Stomach smooth muscle (tissue), 2 donors: ENCODE measurements around the gene PAXIP1.

Source experiments
- H3K27ac ChIP-seq: one replicate; pipeline ENCODE4 v1.7.0; 2013; ENCODE audit warnings: mild to moderate bottlenecking, low read length, inconsistent platforms
- H3K27me3 ChIP-seq, 2 donors: one replicate each; pipeline ENCODE4 v1.7.0; 2013; ENCODE audit warnings: low read length in 2 of 2; ENCODE audit not compliant: insufficient read depth in 2 of 2, control insufficient read depth in 1 of 2
- H3K36me3 ChIP-seq, 2 donors: one replicate each; pipeline ENCODE4 v1.7.0; 2013; ENCODE audit warnings: low read length in 2 of 2; ENCODE audit not compliant: control insufficient read depth in 2 of 2, insufficient read depth in 2 of 2
- H3K4me1 ChIP-seq: one replicate; pipeline ENCODE4 v1.7.0; 2013; ENCODE audit warnings: low read length; ENCODE audit not compliant: control insufficient read depth, insufficient read depth
- H3K4me3 ChIP-seq, 2 donors: one replicate each; pipeline ENCODE4 v1.7.0; 2013; ENCODE audit warnings: low read length in 2 of 2
- H3K9ac ChIP-seq, 2 donors: one replicate each; pipeline ENCODE4 v1.7.0; 2013; ENCODE audit warnings: low read length in 2 of 2, mild to moderate bottlenecking in 1 of 2
- H3K9me3 ChIP-seq, 2 donors: one replicate each; pipeline ENCODE4 v1.7.0; 2013; ENCODE audit warnings: low read length in 2 of 2; ENCODE audit not compliant: control insufficient read depth in 2 of 2
- donor health status: healthy.
- donor health status: Pancreatic carcinoma.

PAXIP1 gene

DNA sequence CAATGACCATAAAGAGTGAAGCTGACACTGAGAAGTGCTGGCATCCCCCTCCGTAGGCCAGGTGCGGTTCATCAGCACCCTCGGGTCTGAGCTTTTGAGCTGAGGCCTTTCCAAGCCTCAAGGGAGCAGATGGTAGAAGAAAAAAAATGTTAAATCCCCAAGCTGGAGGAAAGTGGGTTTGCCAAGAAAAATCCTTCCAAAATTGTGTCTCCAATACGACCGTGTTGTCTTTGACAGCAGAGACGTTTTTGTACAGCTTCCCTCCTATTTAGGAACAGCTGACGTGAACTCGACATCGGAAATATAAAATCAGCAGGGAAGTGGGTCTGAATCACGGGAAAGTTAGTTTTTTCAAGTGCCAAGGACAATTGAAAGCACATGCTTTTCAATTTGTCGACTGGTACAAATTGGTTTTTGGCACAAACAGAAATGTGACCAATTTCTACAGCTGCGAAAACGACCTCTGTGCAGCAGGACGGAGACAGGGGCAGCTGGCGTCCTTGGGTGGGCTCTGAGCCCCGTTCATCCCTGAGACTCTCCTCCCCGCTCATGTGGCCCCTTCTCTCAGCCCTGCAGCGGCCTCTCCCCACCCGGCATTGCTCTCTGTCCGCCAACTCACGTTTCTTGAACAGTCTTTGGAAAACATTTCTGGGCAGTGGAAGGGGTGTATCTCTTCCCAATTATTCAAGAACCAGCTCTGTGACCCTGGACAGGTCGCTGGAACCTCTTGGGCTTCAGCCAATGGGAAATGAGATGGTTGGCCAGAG, 89.9 kb downstream of the PAXIP1 start:
- no peaks in the 10 kb centered on the region for H3K36me3 ChIP-seq
- H3K27me3 ChIP-seq: peaks cover 15 to 20% of the 10 kb centered on the region in 2 donors
- no peak overlapping the region for H3K27ac ChIP-seq
- H3K4me3 ChIP-seq: no peak overlapping the region
- H3K9ac ChIP-seq: no peak overlapping the region
- H3K9me3 ChIP-seq: peaks cover 0 to 3% of the 10 kb centered on the region in 2 donors
- peaks cover 3% of the 10 kb centered on the region for H3K4me1 ChIP-seq

GRCh38 chr7:154911862-154912455, 91.0 kb downstream of the PAXIP1 start:
- Histone ChIP-seq H3K27me3 (peaks cover 15 to 20% of the 10 kb centered on the region in 2 donors), H3K9ac (no peak overlapping the region), H3K4me1 (peaks cover 3% of the 10 kb centered on the region), H3K4me3 (no peak overlapping the region), H3K9me3 (peaks cover 0 to 3% of the 10 kb centered on the region in 2 donors), H3K36me3 (no peaks in the 10 kb centered on the region), H3K27ac (no peak overlapping the region)

DNA sequence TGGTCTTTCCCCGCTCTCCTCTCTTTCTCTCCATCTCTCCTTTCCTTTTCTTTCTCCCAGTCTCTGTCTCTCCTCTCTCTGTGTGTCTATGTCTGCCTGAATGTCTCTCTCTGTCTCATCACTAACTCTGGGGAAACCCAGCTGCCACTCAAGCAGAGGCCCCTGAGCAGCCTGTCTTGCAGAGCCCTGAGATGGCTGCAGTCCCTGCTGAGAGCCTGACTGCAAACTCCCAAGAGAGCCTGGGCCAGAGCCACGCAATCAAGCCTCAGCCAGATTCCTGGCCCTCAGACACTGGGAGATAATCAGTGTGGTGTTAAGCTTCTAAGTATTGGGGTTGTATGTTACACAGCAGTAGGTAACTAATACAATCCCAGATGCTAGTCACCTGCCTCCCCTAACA, 91.5 kb downstream of the PAXIP1 start:
- peaks cover 0 to 3% of the 10 kb centered on the region in 2 donors for H3K9me3 ChIP-seq
- H3K9ac ChIP-seq: no peak overlapping the region
- H3K27ac ChIP-seq: no peak overlapping the region
- peaks cover 13 to 20% of the 10 kb centered on the region in 2 donors for H3K27me3 ChIP-seq
- H3K4me3 ChIP-seq: no peak overlapping the region
- peaks cover 3% of the 10 kb centered on the region for H3K4me1 ChIP-seq
- no peaks in the 10 kb centered on the region for H3K36me3 ChIP-seq

- Histone ChIP-seq H3K4me3 (no peak overlapping the region), H3K27me3 (peaks cover 13 to 19% of the 10 kb centered on the region in 2 donors), H3K9me3 (peaks cover 0 to 3% of the 10 kb centered on the region in 2 donors), H3K4me1 (peaks cover 3% of the 10 kb centered on the region), H3K27ac (no peak overlapping the region), H3K9ac (no peak overlapping the region), H3K36me3 (no peaks in the 10 kb centered on the region)
Observed at GRCh38 chr7:154910977-154911376, 91.9 kb downstream of the PAXIP1 start.

DNA sequence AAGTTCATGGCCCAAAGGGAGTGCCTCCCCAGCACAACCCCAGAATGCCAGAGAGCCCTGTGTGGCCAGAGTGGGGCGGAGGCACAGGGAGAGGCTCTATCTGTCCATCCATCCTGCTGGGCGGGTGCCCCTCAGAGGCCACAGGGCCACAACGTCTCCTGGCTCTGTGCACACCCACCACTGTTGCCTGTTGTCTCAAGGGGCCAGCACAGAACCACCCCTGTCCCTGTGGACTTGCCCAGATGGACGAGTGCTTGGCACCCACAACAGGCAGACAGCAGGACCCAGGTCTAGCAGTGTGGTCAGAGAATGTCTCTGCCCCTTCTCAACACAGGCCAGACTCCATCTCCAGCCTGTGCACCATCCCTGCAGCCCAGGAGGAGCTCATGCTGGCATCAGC, 92.8 kb downstream of the PAXIP1 start:
- H3K4me1 ChIP-seq: peaks cover 3% of the 10 kb centered on the region
- no peak overlapping the region for H3K27ac ChIP-seq
- H3K27me3 ChIP-seq: peaks cover 8 to 12% of the 10 kb centered on the region in 2 donors
- no peak overlapping the region for H3K9ac ChIP-seq
- no peaks in the 10 kb centered on the region for H3K36me3 ChIP-seq
- H3K9me3 ChIP-seq: peaks cover 0 to 3% of the 10 kb centered on the region in 2 donors
- no peak overlapping the region for H3K4me3 ChIP-seq

- H3K9ac ChIP-seq: no peak overlapping the region
- peaks cover 3 to 8% of the 10 kb centered on the region in 2 donors for H3K27me3 ChIP-seq
- peaks cover 0 to 3% of the 10 kb centered on the region in 2 donors for H3K9me3 ChIP-seq
- H3K36me3 ChIP-seq: no peaks in the 10 kb centered on the region
- no peak overlapping the region for H3K4me3 ChIP-seq
- peaks cover 3% of the 10 kb centered on the region for H3K4me1 ChIP-seq
- H3K27ac ChIP-seq: no peak overlapping the region
Observed at GRCh38 chr7:154909241-154910105, 93.5 kb downstream of the PAXIP1 start.

- Histone ChIP-seq H3K4me3 (no peak overlapping the region), H3K9ac (no peak overlapping the region), H3K4me1 (no peaks in the 10 kb centered on the region), H3K27ac (no peak overlapping the region), H3K36me3 (no peaks in the 10 kb centered on the region), H3K27me3 (peaks cover 3 to 4% of the 10 kb centered on the region in 2 donors), H3K9me3 (peaks cover 0 to 3% of the 10 kb centered on the region in 2 donors)
Observed at GRCh38 chr7:154907651-154908620, 95.0 kb downstream of the PAXIP1 start.

GRCh38 chr7:154906736-154907355, 96.1 kb downstream of the PAXIP1 start:
- H3K4me3 ChIP-seq: no peak overlapping the region
- H3K36me3 ChIP-seq: no peaks in the 10 kb centered on the region
- H3K4me1 ChIP-seq: no peaks in the 10 kb centered on the region
- no peak overlapping the region for H3K27ac ChIP-seq
- peaks cover 3 to 4% of the 10 kb centered on the region in 2 donors for H3K27me3 ChIP-seq
- H3K9me3 ChIP-seq: peaks cover 0 to 3% of the 10 kb centered on the region in 2 donors
- H3K9ac ChIP-seq: no peak overlapping the region

- H3K4me3 ChIP-seq: no peak overlapping the region
- H3K4me1 ChIP-seq: no peaks in the 10 kb centered on the region
- H3K27ac ChIP-seq: no peak overlapping the region
- peaks cover 4 to 5% of the 10 kb centered on the region in 2 donors for H3K27me3 ChIP-seq
- no peak overlapping the region for H3K9ac ChIP-seq
- H3K36me3 ChIP-seq: no peaks in the 10 kb centered on the region
- H3K9me3 ChIP-seq: peaks cover 0 to 3% of the 10 kb centered on the region in 2 donors
Observed at GRCh38 chr7:154906201-154906600, 96.7 kb downstream of the PAXIP1 start.
